Measurements from ENCODE around the gene C22orf15.
A peak's percentile ranks its signal among the peaks of the same experiment; 100 is the strongest.
"Not testable (repeated sequence)": the region's sequence is repeated elsewhere in the genome, so short reads cannot be mapped to it uniquely, and the experiment has no call there.

C22orf15 gene

DNA sequence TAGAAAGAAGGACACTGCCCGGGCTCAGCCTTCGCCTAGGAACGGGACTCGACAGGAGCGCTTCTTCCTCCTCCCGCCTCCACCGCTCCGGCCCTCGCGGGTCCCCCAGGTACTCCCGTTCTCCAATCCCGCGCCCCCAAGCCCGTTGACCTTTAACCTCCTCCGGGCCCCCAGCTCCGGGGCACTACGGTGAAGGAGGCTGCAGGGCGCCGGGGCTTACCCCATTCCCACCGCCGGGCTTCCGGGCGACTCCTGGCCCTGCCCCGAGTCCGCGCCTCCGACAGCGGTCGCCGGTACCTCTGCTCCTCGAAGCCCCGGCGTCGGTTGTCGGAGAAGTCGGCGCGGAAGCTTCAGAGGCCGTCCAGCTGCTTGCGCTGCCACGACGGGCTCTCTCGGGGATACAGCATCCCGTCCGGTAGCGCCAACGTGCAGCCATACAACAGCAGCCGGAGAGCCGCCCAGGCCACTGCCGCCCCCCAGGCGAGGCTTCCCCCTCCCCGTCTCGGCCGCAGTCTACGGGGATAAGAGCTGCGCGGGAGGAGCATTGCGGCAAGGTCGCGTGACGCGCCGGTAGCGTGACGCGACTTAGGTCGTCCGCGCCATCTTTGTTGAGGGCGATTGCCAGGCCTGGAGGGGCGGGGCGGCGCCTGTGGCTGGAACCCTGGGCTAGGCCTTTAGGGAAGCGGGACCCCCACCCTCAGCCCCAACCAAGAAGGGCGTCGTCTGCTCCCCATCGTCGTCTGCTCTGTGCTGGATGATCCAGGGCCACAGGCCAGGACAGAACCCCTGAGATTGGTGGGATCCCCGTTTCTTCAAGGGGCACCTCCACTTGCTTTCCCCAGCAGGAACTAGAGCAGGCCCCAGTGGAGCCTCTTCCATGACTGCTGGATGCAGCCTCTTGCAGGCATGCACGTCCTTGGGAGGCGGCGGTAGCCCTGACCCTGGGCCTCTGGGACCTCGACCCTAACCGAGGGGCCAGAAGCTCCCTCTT, 45.7 kb upstream of the C22orf15 start:
- no peak for TF ChIP-seq CTCF (IDR thresholded peaks at IDR 0.05; ENCODE audit: unreplicated experiment in 3 of 3)
- Mint-ChIP-seq H3K27ac (peak overlapping the region; percentile 76 to 89 (median 81)), H3K4me1 (peaks cover 4% of the 10 kb centered on the region), H3K36me3 (ENCODE audit: low read depth) (peaks cover 14% of the 10 kb centered on the region), H3K27me3 (ENCODE audit: low read depth) (no peaks in the 10 kb centered on the region), H3K9me3 (no peaks in the 10 kb centered on the region), H3K4me3 (peak overlapping the region; percentile 83 to 89 (median 87))

GRCh38 chr22:23718371-23719165, 44.2 kb upstream of the C22orf15 start:
- H3K27ac Mint-ChIP-seq, result peak overlapping the region in 1 of 3 experiments; percentile 26
- peaks cover 5% of the 10 kb centered on the region for H3K27me3 Mint-ChIP-seq (ENCODE audit: low read depth)
- H3K4me1 Mint-ChIP-seq, result peaks cover 4% of the 10 kb centered on the region
- no peak for TF ChIP-seq CTCF (IDR thresholded peaks at IDR 0.05; ENCODE audit: unreplicated experiment in 3 of 3)
- H3K9me3 Mint-ChIP-seq, result no peaks in the 10 kb centered on the region
- peak overlapping the region; percentile 39 to 53 (median 46) for H3K4me3 Mint-ChIP-seq
- H3K36me3 Mint-ChIP-seq (ENCODE audit: low read depth), result peaks cover 8% of the 10 kb centered on the region

- Mint-ChIP-seq H3K4me3 (no peak overlapping the region), H3K27me3 (ENCODE audit: low read depth) (peaks cover 5% of the 10 kb centered on the region), H3K36me3 (ENCODE audit: low read depth) (no peaks in the 10 kb centered on the region), H3K4me1 (peaks cover 4% of the 10 kb centered on the region), H3K9me3 (no peaks in the 10 kb centered on the region), H3K27ac (no peak overlapping the region)
- no peak for TF ChIP-seq CTCF (IDR thresholded peaks at IDR 0.05; ENCODE audit: unreplicated experiment in 3 of 3)
Measured at GRCh38 chr22:23720855-23721254, 41.9 kb upstream of the C22orf15 start.

DNA sequence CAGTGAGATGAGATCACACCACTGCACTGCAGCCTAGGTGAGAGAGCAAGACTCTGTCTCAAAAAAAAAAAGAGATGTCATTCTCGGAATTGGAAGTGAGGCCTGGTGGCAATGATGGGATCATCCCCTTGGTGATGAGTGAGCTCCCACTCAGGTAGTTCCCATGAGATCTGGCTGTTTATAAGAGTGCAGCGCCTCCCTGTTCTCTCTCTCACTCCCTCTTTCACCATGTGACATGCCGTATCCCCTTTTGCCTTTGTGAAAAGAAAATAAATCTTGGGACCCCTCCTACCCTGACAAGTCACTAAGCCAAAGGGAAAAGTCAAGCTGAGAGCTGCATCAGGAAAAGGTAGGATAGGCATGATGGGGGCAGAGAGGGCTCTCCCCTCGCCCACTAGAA, 40.6 kb upstream of the C22orf15 start:
- Mint-ChIP-seq H3K27ac (no peak overlapping the region), H3K4me3 (no peak overlapping the region), H3K9me3 (no peaks in the 10 kb centered on the region), H3K27me3 (ENCODE audit: low read depth) (peaks cover 10% of the 10 kb centered on the region), H3K4me1 (peaks cover 4% of the 10 kb centered on the region), H3K36me3 (ENCODE audit: low read depth) (no peaks in the 10 kb centered on the region)
- TF ChIP-seq CTCF (IDR thresholded peaks at IDR 0.05; ENCODE audit: unreplicated experiment in 3 of 3), result no peak

DNA sequence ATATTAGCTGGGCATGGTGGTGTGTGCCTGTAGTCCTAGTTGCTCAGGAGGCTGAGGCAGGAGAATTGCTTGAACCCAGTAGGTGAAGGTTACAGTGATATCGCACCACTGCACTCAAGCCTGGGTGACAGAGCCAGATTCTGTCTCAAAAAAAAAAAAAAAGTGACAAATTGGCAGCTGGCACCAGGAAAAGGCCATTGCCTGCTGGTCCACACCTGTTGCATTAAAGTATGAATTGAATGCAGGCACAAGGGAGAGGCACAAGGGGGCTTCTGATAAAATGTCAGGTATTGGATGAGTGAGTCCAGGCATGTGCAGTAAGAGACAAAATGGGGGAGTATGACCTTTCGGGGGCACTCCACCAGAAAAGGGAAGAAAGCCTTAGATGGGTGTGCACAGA, 40.1 kb upstream of the C22orf15 start:
- TF ChIP-seq CTCF (IDR thresholded peaks at IDR 0.05; ENCODE audit: unreplicated experiment in 3 of 3), result no peak
- Mint-ChIP-seq H3K27me3 (ENCODE audit: low read depth) (peaks cover 10% of the 10 kb centered on the region), H3K4me3 (no peak overlapping the region), H3K27ac (no peak overlapping the region), H3K4me1 (peaks cover 4% of the 10 kb centered on the region), H3K36me3 (ENCODE audit: low read depth) (no peaks in the 10 kb centered on the region), H3K9me3 (no peaks in the 10 kb centered on the region)

GRCh38 chr22:23728108-23728507, 34.7 kb upstream of the C22orf15 start:
- not testable (repeated sequence) for H3K27me3 Mint-ChIP-seq (ENCODE audit: low read depth); H3K9me3 Mint-ChIP-seq; H3K36me3 Mint-ChIP-seq (ENCODE audit: low read depth); H3K4me3 Mint-ChIP-seq; H3K27ac Mint-ChIP-seq; H3K4me1 Mint-ChIP-seq
